ENCODE data around the gene DNAH7.
"Not testable (repeated sequence)": the region's sequence is repeated elsewhere in the genome, so short reads cannot be mapped to it uniquely, and the experiment has no call there.

DNAH7 gene

DNA sequence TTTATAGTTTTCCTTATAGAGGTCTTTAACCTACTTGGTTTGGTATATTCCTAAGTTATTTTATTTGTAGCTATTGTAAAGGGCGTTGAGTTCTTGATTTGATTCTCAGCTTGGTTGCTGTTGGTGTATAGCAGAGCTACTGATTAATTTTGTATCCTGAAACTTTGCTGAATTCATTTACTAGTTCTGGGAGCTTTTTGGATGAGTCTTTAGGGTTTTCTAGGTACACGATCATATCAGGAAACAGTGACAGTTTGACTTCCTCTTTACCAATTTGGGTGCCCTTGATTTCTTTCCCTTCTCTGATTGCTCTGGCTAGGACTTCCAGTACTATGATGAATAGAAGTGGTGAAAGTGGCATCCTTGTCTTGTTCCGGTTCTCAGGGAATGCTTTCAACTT is 376.1 kb downstream of the DNAH7 start:
- H3K27ac ChIP-seq (ENCODE audit: low read depth, low read length); H3K9ac ChIP-seq (ENCODE audit: low read depth, low read length); H3K9me3 ChIP-seq (ENCODE audit: insufficient read depth, low read depth, low read length); H3K27me3 ChIP-seq (ENCODE audit: insufficient read depth, low read length); H3K4me3 ChIP-seq (ENCODE audit: low read length): not testable (repeated sequence)
- peaks cover 11% of the 10 kb centered on the region; the same call in 1 of the 2 replicates for H3K36me3 ChIP-seq (ENCODE audit: insufficient read depth, low read length)
- 97% methylated on average over 2 of the region's 3 CpGs for WGBS
- H3K4me1 ChIP-seq (ENCODE audit: insufficient read depth, low read length): peaks cover 31% of the 10 kb centered on the region
